ENCODE measurements around the gene MAML3. TPM values are rescaled to one million over a fixed set of nuclear protein-coding genes. Genes with fewer than 3 reads are reported as not detected.

Gene MAML3
- total RNA-seq, 1 experiment from 2014 or later = 14.8 TPM

GRCh38 chr4:139746431-139747171, 407.4 kb downstream of the MAML3 start:
- no peak for DNase-seq (ENCODE audit: extremely low read depth, low read depth)

DNA sequence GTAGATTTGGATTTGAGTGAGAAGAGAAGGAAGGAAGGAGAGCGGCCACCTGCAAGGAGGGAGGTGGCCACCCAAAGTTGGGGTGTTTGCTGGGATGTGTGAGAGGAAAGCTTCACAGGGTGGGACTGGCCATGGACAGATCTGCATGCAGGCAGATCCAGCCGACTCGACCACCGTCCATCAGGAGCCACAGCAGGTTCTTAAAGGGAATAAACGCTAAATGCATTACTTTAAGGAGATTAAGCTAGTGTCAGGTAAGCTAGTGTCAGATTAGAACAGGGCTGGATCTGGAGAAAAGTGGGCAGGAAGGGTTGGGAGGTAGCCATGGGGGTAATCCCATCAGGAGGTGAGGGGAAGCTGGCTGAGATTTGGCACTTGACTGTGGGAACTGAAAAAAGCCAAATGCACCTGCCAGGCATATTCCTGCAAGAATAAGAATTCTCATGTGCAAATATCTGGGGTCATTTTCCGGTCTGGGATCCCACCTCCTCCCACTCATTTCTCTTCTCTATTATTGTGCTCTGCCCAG, 408.8 kb downstream of the MAML3 start:
- DNase-seq (ENCODE audit: extremely low read depth, low read depth) = no peak

- no peak for DNase-seq (ENCODE audit: extremely low read depth, low read depth)
Measured at GRCh38 chr4:139744232-139744631, 409.8 kb downstream of the MAML3 start.

- DNase-seq (ENCODE audit: extremely low read depth, low read depth) = no peak
Measured at GRCh38 chr4:139743027-139743426, 411.0 kb downstream of the MAML3 start.

- peak; percentile 66 for DNase-seq (ENCODE audit: extremely low read depth, low read depth)
Measured at GRCh38 chr4:139740531-139741041, 413.4 kb downstream of the MAML3 start.

GRCh38 chr4:139740121-139740520, 413.9 kb downstream of the MAML3 start:
- DNase-seq (ENCODE audit: extremely low read depth, low read depth) = no peak

DNA sequence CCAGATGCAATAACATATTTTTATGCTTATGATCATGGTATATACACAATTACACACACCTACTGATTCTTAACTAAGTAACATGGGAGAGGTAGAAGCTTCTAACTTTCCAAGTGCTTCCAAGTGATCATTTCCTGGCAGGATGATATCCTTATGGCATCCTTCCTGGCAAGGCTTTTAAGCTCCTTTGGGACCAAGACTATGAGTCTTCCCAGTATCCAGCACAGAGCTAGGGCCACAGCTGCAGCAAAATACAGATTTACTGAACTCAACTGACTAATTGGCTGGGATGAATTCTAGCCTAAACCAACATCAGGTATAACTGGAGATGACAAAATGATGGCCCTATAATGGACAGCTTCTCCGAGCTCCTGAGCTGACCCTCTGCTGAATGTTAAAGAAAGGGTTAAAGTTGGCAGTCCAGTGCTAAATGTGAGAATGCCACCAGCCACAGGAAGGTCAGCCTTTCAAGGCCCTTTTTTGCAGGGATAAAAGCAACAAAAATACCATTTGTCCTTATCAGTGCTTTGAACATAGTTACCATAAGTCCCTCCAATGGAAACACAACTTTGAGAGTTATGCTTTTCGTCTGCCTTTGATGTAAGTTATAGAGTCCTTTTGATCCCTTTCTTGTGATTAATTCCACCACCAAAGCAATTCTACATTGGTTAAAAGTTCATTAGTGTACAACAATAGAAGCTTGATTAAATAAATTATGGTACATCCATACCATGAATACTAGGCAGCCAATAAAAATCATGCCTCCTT, 415.0 kb downstream of the MAML3 start:
- no peak for DNase-seq (ENCODE audit: extremely low read depth, low read depth)

DNA sequence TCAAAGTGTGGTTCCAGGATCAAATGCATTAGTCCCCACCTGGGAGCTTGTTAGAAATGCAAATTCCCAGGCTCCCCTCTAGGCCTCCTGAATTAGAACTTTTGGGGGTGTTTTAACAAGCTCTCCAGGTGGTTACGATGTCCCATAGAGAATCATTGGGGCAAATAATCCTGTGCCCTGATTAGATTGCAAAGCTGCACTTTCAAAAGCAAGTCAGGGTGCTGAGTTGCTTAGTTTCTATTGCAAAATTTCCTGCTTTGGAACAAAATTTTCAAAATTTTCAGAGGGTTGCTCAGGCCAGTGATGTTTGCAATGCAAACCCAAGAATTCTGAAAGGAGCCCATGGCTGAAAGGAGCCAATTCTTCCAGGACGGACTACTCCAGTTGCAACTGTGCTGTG, 417.3 kb downstream of the MAML3 start:
- no peak for DNase-seq (ENCODE audit: extremely low read depth, low read depth)

GRCh38 chr4:139736274-139736660, 417.7 kb downstream of the MAML3 start:
- no peak for DNase-seq (ENCODE audit: extremely low read depth, low read depth)

DNA sequence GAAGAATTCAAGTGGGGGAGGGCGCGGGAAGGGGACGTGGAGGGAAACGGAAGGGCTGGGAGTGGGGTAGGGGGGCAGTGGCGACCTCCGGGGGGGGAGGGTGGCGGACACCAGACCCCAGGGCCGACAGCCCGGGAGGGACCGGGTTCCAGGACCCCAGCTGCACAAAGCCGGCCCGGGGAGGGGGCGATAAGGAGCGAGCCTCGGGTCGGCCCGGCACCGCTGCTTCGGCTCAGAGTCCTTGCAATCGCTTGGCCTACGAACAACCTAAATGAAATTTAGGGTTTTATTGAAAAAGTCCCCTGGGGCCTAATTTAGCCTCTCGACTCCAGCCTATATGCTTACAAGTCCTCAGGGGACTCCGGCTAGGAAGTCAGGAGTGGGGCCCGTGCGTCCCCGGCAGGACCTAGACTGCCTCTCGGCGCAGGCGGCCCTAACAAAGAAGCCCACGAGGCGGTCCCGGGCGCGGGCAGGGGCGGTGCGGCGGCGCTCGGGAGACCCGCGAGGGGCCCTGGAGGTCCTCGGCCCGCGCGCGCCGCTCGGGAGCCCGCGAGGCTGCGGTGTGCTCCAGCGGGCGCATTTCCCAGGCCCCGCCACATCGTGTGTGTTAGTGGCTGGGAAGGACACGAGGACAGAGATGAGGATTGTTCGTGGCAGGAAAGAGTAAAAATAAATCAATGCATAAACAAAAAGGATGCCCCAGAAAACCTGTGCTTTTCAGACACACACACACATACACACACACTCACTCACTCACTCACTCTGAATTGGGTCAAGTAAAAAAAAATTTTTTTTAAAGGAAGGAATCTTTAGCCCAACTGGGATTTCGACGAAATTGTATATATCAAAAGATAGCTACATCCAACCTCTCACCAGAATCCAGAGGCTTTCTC, 418.4 kb downstream of the MAML3 start:
- DNase-seq (ENCODE audit: extremely low read depth, low read depth) = no peak

GRCh38 chr4:139734875-139735380, 419.1 kb downstream of the MAML3 start:
- DNase-seq (ENCODE audit: extremely low read depth, low read depth) = peak; percentile 38

DNA sequence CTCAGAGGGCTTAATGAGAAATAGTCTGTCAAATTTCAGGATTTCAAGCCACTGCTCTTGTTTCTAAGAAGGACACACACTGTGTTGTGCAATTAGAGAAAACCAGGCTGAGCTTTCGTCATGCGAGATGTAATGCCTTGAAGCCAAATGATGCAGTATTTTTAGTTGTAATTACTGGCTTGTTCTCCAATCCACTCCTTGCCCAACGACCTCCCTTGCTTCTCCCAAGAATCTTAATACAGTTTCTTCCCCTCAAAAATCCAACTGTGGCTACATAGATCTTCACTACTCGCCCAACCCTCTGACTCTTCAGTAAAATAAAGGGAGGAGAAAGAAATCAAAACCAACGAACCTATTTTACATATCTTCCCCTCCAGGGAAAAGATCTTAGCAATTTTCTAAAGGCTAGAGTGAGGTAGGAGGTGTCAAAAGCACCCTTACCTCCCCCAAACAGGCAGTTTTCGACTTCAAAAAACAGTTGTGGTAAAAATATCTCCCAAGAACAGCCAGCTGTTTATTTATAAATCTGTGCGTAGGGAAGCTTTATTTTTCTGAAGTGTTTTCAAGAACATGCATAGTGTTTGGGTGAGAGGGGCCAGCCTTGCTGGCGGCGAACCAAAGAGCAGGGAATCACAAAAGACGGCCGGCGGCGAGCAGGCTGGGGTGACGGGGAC, 419.6 kb downstream of the MAML3 start:
- no peak for DNase-seq (ENCODE audit: extremely low read depth, low read depth)

DNA sequence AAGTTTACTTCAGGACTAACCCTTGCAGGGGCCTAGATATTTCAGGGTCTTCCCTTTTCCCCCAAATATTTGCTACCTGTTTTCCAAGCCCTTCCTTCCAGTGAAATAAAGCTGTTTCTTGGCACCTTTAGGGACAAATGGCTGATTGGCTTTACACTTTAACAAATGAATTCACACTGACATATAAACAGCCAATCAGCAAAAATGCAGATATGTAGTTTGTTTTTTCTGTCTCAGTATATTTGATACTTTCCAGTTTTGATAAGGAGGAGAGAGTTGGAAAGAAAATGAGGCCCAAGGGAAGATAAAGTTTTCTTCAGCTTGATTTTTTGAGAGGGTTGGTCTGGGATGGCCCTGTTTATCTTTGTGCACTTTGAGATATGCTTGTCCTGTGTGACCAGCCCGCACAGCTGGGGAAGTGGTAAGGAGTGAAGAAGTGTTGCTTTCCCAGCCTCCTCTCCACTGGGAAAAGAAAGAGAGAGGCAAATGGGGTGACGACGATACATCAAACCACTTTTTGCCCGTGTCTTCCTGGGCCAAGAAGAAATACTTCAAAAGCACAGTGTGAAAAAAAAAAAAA, 420.9 kb downstream of the MAML3 start:
- DNase-seq (ENCODE audit: extremely low read depth, low read depth) = no peak

DNA sequence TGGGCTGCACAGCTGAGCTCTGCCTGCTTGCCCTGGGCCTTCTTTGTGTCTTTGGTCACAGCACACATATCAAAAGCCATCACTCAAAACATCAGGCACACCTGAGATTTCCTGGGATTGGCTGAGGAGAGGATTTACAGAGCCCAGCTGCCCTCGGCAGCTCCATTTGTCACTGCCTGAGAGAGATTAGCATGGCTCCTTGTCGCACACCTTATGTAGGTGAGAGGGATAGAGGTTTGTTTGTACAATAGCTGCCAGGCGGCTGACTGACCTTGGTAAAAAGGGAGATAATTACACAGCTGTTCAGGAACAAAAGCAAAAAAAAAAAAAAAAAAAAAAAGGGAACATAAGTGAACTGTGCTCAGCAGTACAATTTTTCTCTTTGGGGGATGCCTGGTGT, 425.1 kb downstream of the MAML3 start:
- no peak for DNase-seq (ENCODE audit: extremely low read depth, low read depth)

DNA sequence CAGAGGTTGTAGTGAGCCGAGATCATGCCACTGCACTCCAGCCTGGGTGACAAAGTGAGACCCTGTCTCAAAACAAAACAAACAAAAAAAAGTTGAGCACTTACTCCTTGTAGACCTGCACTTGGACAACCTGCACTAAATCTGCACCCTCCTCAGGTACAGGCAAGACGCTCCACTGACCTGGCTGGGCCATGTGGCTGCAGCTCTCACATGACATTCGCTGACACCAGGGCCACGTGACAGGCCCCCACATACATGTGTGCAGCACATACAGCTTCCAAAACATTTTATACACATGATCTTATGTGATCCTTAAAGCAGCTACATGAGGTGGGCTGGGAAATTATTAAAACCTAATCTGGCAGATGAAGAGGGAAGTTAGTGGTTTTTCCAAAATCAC, 425.8 kb downstream of the MAML3 start:
- DNase-seq (ENCODE audit: extremely low read depth, low read depth) = no peak

GRCh38 chr4:139726615-139727014, 427.4 kb downstream of the MAML3 start:
- no peak for DNase-seq (ENCODE audit: extremely low read depth, low read depth)

- DNase-seq (ENCODE audit: extremely low read depth, low read depth) = no peak
Measured at GRCh38 chr4:139725236-139725635, 428.7 kb downstream of the MAML3 start.

DNA sequence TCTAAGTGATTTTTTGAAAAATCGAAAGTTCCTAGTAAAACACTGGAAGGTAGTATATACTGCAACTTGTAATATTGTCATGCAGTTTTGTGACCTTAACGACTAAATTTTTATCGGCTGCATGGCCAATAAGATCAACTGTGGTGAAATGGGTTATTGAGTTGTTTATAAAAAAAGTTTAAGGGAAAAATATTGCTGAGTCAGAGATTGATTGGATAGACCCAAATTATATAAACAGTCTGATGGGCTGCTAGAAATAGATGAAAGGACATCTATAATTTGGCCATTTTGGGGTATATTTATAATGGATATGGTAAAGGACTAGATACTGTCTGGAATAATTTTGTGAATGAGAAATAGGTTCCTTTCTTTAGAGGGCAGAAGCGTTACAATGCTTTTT, 432.2 kb downstream of the MAML3 start:
- DNase-seq (ENCODE audit: extremely low read depth, low read depth) = no peak

DNA sequence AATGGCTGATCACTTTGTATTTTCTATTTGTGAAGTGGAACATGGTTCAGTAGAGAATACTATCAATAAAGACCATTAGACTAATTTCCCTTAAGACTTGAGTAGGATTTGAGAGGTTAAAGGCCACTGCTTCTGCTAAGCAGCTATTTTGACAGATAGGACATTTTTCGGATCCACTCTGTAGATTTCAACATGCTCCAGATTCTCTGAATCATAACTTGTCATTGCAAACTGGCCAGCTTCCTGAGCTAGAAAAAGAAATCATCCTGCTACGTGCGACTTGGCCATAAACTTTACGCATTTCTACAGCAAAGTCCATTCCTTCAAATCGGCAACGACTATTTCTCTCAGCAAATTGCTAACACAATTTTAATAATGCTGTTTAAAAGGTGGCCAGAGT, 433.2 kb downstream of the MAML3 start:
- DNase-seq (ENCODE audit: extremely low read depth, low read depth) = no peak

All from NCI-H460 (cell line).